ENCODE results near the gene SHC1.

Gene SHC1

GRCh38 chr1:155010211-155010918 is 39.8 kb upstream of the SHC1 start:
- TF ChIP-seq CTCF (IDR thresholded peaks at IDR 0.05): no peak

GRCh38 chr1:155009742-155010141 is 39.2 kb upstream of the SHC1 start:
- no peak for TF ChIP-seq CTCF (IDR thresholded peaks at IDR 0.05)

- TF ChIP-seq CTCF (IDR thresholded peaks at IDR 0.05): no peak
These were observed 38.7 kb upstream of the SHC1 start for GRCh38 chr1:155009221-155009711.

GRCh38 chr1:155008015-155008941 is 37.7 kb upstream of the SHC1 start:
- TF ChIP-seq CTCF (IDR thresholded peaks at IDR 0.05): no peak

GRCh38 chr1:155007251-155007828 is 36.8 kb upstream of the SHC1 start:
- no peak for TF ChIP-seq CTCF (IDR thresholded peaks at IDR 0.05)

- no peak for TF ChIP-seq CTCF (IDR thresholded peaks at IDR 0.05)
These were observed 36.1 kb upstream of the SHC1 start for GRCh38 chr1:155006601-155007101.

Data from LNCAP (cell line).